HG03460 (cell line): ENCODE data around the gene JMJD7.

Source experiments
- ATAC-seq: cut with Tn5 transposase; IDR thresholded peaks from one replicate; pipeline ENCODE4 v1.9.1; 2021; ENCODE audit not compliant: unreplicated experiment

The JMJD7 gene

GRCh38 chr15:41881550-41881919 is 53.6 kb downstream of the JMJD7 start:
- no peak for ATAC-seq

- ATAC-seq = no peak
Observed at GRCh38 chr15:41881920-41882688, 54.2 kb downstream of the JMJD7 start.

GRCh38 chr15:41882689-41883483 is 55.0 kb downstream of the JMJD7 start:
- ATAC-seq = no peak

- ATAC-seq = no peak
Observed at GRCh38 chr15:41883484-41883825, 55.6 kb downstream of the JMJD7 start.

- ATAC-seq = no peak
Observed at GRCh38 chr15:41884458-41884857, 56.6 kb downstream of the JMJD7 start.

GRCh38 chr15:41885321-41885720 is 57.4 kb downstream of the JMJD7 start:
- ATAC-seq = no peak

- no peak for ATAC-seq
Observed at GRCh38 chr15:41885841-41886240, 57.9 kb downstream of the JMJD7 start.

GRCh38 chr15:41886741-41887140 is 58.8 kb downstream of the JMJD7 start:
- no peak for ATAC-seq

GRCh38 chr15:41887161-41887560 is 59.3 kb downstream of the JMJD7 start:
- no peak for ATAC-seq
